H1 (cell line): ENCODE measurements around the gene OSBPL5. TPM values are rescaled to one million over a fixed set of nuclear protein-coding genes. Genes with fewer than 3 reads are reported as not detected.

Source experiments
- SIN3A ChIP-seq, 2 experiments: IDR thresholded peaks in 1 of 2; conservative IDR thresholded peaks in 1 of 2; 2 replicates each; pipeline ENCODE4 v1.6.1; 2011 to 2012; ENCODE audit warnings: low read length in 2 of 2, improper control_type of control experiment in 1 of 2, low read depth in 1 of 2, mild to moderate bottlenecking in 1 of 2
- polyA plus RNA-seq, 7 experiments: library from polyadenylated mRNA; depleted of rRNA in 3 of 7; stranded (reverse) in 5 of 7; unstranded in 2 of 7; fragments of >200 nt in 5 of 7; fragments of 200-250 nt in 2 of 7; gene quantifications; 1 replicate in 5 of 7; 2 replicates in 1 of 7; 4 replicates in 1 of 7; pipeline versions ENCODE4 v1.2.1 to v1.2.3, GENCODE V29; 2011 to 2013; ENCODE audit warnings: missing spikeins in 2 of 7, mixed read lengths in 2 of 7
- total RNA-seq: library from RNA; stranded (reverse); fragmentation: NEBNext Ultra II Directional; extraction: Animal tissue kit (Norgen Biotek cat#: 25700); gene quantifications from 2 replicates; pipeline ENCODE4 v1.2.1, GENCODE V29; 2021

Gene OSBPL5
- total and polyA plus RNA-seq, 2 of the 8 experiments (the other 6 are each of a cell fraction or from before 2014, with no cell fraction given), result 3.4 to 9.9 TPM

DNA sequence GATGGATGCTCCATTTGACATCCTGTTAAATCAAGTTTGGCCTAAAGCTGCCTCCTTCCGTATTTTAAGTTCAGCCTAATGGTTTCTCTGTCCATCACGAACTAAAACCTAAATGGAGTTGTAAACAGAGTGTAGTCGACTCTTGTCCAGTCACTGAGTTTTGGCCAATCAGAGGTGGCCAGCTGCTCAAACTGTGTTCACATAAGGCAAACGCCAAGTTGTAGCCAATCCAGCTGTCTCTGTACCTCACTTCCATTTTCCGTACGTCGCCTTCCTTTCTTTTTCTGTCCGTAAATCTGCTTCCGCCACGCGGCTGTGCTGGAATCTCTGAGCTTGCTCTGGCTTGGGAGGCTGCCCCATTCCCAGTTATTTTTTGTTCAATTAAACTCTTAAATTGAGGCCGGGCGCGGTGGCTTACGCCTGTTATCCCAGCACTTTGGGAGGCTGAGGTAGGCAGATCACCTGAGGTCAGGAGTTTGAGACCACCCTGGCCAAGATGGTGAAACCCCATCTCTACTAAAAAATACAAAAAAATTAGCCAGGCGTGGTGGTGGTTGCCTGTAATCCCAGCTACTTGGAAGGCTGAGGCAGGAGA, 87.2 kb downstream of the OSBPL5 start (continued):
- TF ChIP-seq SIN3A (conservative IDR thresholded peaks at IDR 0.05 in 1 of 2, IDR thresholded peaks at IDR 0.05 in 1 of 2; ENCODE audit: low read depth in 1 of 2, low read length in 2 of 2), result no peak
- TF ChIP-seq, all 59 proteins: peak for 0
